ENCODE data around the gene FAM236C. TPM values are rescaled to one million over a fixed set of nuclear protein-coding genes. Genes with fewer than 3 reads are reported as not detected.
"Not testable (repeated sequence)": the region's sequence is repeated elsewhere in the genome, so short reads cannot be mapped to it uniquely, and the experiment has no call there.

Gene FAM236C
- total RNA-seq, 1 experiment from 2014 or later = not detected

GRCh38 chrX:72943035-72943818 is 30.8 kb downstream of the FAM236C start:
- not testable (repeated sequence) for H4K20me1 ChIP-seq (ENCODE audit: insufficient read depth, low read depth, low read length); H3K4me2 ChIP-seq (ENCODE audit: low read depth, low read length, poor library complexity, severe bottlenecking); H3K79me2 ChIP-seq (ENCODE audit: low read length); H3K4me3 ChIP-seq (ENCODE audit: low read length); H3K36me3 ChIP-seq (ENCODE audit: insufficient read depth, low read length); H3K27ac ChIP-seq (ENCODE audit: low read length); H2AFZ ChIP-seq (ENCODE audit: low read length); H3K27me3 ChIP-seq (ENCODE audit: low read length); H3K4me1 ChIP-seq (ENCODE audit: low read length); H3K9ac ChIP-seq (ENCODE audit: low read length); DNase-seq; H3K9me3 ChIP-seq (ENCODE audit: low read length); H3K9me2 ChIP-seq (replicated peaks; ENCODE audit: insufficient read depth, low read length)

DNA sequence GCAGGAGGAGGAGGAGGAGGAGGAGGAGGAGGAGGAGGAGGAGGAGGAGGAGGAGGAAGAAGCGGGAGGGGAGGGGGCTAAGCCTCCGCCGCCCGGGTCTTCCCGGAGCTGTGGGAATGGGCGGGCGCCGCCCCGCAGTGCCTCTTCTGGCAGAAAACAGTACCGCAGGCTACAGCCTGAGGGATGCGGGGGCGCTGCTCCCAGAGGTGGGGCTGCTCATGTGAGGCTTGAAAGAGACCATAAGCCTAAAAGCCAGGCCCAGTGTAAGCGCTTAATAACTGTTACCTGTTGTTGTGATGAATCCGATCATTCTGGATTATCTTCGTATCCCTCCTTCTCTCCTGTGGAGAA is 31.4 kb downstream of the FAM236C start, which contains the start of gene DMRTC1:
Gene DMRTC1 (minus strand): TSS at position 19 of the 351 bp plus-strand sequence. CDS start 68,143 bp downstream, outside the sequence.
- not testable (repeated sequence) for H3K4me1 ChIP-seq (ENCODE audit: low read length); H3K4me3 ChIP-seq (ENCODE audit: low read length)

GRCh38 chrX:72959971-72960370 is 47.6 kb downstream of the FAM236C start:
- not testable (repeated sequence) for H3K9me2 ChIP-seq (replicated peaks; ENCODE audit: insufficient read depth, low read length)

More for the DNA sequence above, 31.4 kb downstream of the FAM236C start, which contains the start of gene DMRTC1:
- H2AFZ ChIP-seq (ENCODE audit: low read length); H3K9ac ChIP-seq (ENCODE audit: low read length); H4K20me1 ChIP-seq (ENCODE audit: insufficient read depth, low read depth, low read length); H3K79me2 ChIP-seq (ENCODE audit: low read length); H3K4me2 ChIP-seq (ENCODE audit: low read depth, low read length, poor library complexity, severe bottlenecking); DNase-seq; H3K27ac ChIP-seq (ENCODE audit: low read length); H3K27me3 ChIP-seq (ENCODE audit: low read length); H3K9me3 ChIP-seq (ENCODE audit: low read length); H3K36me3 ChIP-seq (ENCODE audit: insufficient read depth, low read length); H3K9me2 ChIP-seq (replicated peaks; ENCODE audit: insufficient read depth, low read length): not testable (repeated sequence)

More at GRCh38 chrX:72959971-72960370, 47.6 kb downstream of the FAM236C start:
- not testable (repeated sequence) for H3K27me3 ChIP-seq (ENCODE audit: low read length); H3K4me2 ChIP-seq (ENCODE audit: low read depth, low read length, poor library complexity, severe bottlenecking); H3K4me1 ChIP-seq (ENCODE audit: low read length); H2AFZ ChIP-seq (ENCODE audit: low read length); H3K36me3 ChIP-seq (ENCODE audit: insufficient read depth, low read length); DNase-seq; H3K4me3 ChIP-seq (ENCODE audit: low read length); H3K27ac ChIP-seq (ENCODE audit: low read length); H3K9ac ChIP-seq (ENCODE audit: low read length); H4K20me1 ChIP-seq (ENCODE audit: insufficient read depth, low read depth, low read length); H3K79me2 ChIP-seq (ENCODE audit: low read length); H3K9me3 ChIP-seq (ENCODE audit: low read length)

Other genes starting within 250 kb of the FAM236C start
- not detected in 2 replicates for gene PHKA1, start 198.3 kb upstream of the FAM236C start, total RNA-seq (2014; rRNA removed; shearing (Covaris generic); ENCODE audit: low replicate concordance)
- gene DMRTC1B, start 135.7 kb upstream of the FAM236C start, total RNA-seq (2014; rRNA removed; shearing (Covaris generic); ENCODE audit: low replicate concordance) = not detected in 2 replicates
- not detected in 2 replicates for gene FAM236B, start 130.0 kb upstream of the FAM236C start, total RNA-seq (2014; rRNA removed; shearing (Covaris generic); ENCODE audit: low replicate concordance)
- gene FAM236D, start 104.4 kb upstream of the FAM236C start, total RNA-seq (2014; rRNA removed; shearing (Covaris generic); ENCODE audit: low replicate concordance) = not detected in 2 replicates
- gene FAM236A, start 25.6 kb downstream of the FAM236C start, total RNA-seq (2014; rRNA removed; shearing (Covaris generic); ENCODE audit: low replicate concordance) = not detected in 2 replicates
- gene DMRTC1, start 31.2 kb downstream of the FAM236C start, total RNA-seq (2014; rRNA removed; shearing (Covaris generic); ENCODE audit: low replicate concordance) = not detected in 2 replicates
- gene PABPC1L2B, start 90.3 kb downstream of the FAM236C start, total RNA-seq (2014; rRNA removed; shearing (Covaris generic); ENCODE audit: low replicate concordance) = not detected in 2 replicates
- gene PABPC1L2A, start 166.9 kb downstream of the FAM236C start, total RNA-seq (2014; rRNA removed; shearing (Covaris generic); ENCODE audit: low replicate concordance) = not detected in 2 replicates

Measured in Karpas-422 (cell line).